ENCODE measurements around the gene ANGPTL2. TPM values are rescaled to one million over a fixed set of nuclear protein-coding genes. Genes with fewer than 3 reads are reported as not detected.

ANGPTL2 gene
- total RNA-seq, 4 donors from 2014 or later: 17.3 to 21.3 (median 19.8) TPM

- no peak for DNase-seq (ENCODE audit: low spot score in 2 of 2)
- no peak for TF ChIP-seq POLR2AphosphoS5 (IDR thresholded peaks at IDR 0.05)
These were observed 35.0 kb downstream of the ANGPTL2 start for GRCh38 chr9:127087411-127087810.

GRCh38 chr9:127086771-127087170, 35.7 kb downstream of the ANGPTL2 start:
- Histone ChIP-seq H3K36me3 (peaks cover 15% of the 10 kb centered on the region), H3K27me3 (no peaks in the 10 kb centered on the region), H3K4me3 (no peak overlapping the region), H3K4me1 (peaks cover 39% of the 10 kb centered on the region), H3K9me3 (no peaks in the 10 kb centered on the region), H3K27ac (no peak overlapping the region)
- 99% methylated on average over 4 of the region's 4 CpGs for WGBS
- DNase-seq (ENCODE audit: low spot score in 2 of 2): no peak
- TF ChIP-seq POLR2A (IDR thresholded peaks at IDR 0.05) (no peak), EP300 (IDR thresholded peaks at IDR 0.05) (no peak), POLR2AphosphoS5 (IDR thresholded peaks at IDR 0.05) (no peak)
- TF ChIP-seq, protein P1, sequence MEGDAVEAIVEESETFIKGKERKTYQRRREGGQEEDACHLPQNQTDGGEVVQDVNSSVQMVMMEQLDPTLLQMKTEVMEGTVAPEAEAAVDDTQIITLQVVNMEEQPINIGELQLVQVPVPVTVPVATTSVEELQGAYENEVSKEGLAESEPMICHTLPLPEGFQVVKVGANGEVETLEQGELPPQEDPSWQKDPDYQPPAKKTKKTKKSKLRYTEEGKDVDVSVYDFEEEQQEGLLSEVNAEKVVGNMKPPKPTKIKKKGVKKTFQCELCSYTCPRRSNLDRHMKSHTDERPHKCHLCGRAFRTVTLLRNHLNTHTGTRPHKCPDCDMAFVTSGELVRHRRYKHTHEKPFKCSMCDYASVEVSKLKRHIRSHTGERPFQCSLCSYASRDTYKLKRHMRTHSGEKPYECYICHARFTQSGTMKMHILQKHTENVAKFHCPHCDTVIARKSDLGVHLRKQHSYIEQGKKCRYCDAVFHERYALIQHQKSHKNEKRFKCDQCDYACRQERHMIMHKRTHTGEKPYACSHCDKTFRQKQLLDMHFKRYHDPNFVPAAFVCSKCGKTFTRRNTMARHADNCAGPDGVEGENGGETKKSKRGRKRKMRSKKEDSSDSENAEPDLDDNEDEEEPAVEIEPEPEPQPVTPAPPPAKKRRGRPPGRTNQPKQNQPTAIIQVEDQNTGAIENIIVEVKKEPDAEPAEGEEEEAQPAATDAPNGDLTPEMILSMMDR (IDR thresholded peaks at IDR 0.05): no peak

More at GRCh38 chr9:127087411-127087810, 35.0 kb downstream of the ANGPTL2 start:
- no peak overlapping the region for H3K27ac ChIP-seq
- no peaks in the 10 kb centered on the region for H3K27me3 ChIP-seq
- no peak overlapping the region for H3K4me3 ChIP-seq
- peaks cover 21% of the 10 kb centered on the region for H3K36me3 ChIP-seq
- H3K9me3 ChIP-seq: no peaks in the 10 kb centered on the region
- peaks cover 37% of the 10 kb centered on the region for H3K4me1 ChIP-seq
- 96% methylated on average over 6 of the region's 6 CpGs for WGBS

- no peak for TF ChIP-seq POLR2A (IDR thresholded peaks at IDR 0.05)
- TF ChIP-seq EP300 (IDR thresholded peaks at IDR 0.05): no peak
- no peak for TF ChIP-seq POLR2AphosphoS5 (IDR thresholded peaks at IDR 0.05)
- TF ChIP-seq, protein P1 (IDR thresholded peaks at IDR 0.05): no peak
- H3K36me3 ChIP-seq: peaks cover 10% of the 10 kb centered on the region
- H3K9me3 ChIP-seq: no peaks in the 10 kb centered on the region
- H3K4me3 ChIP-seq: no peak overlapping the region
- WGBS: 100% methylated on average over 2 of the region's 2 CpGs
- no peaks in the 10 kb centered on the region for H3K27me3 ChIP-seq
- DNase-seq (ENCODE audit: low spot score in 2 of 2): no peak
- H3K4me1 ChIP-seq: peaks cover 34% of the 10 kb centered on the region
- no peak overlapping the region for H3K27ac ChIP-seq
These were observed 37.2 kb downstream of the ANGPTL2 start for GRCh38 chr9:127085186-127085585.

GRCh38 chr9:127084076-127085039, 38.1 kb downstream of the ANGPTL2 start:
- peaks cover 26% of the 10 kb centered on the region for H3K4me1 ChIP-seq
- DNase-seq (ENCODE audit: low spot score in 2 of 2): no peak
- H3K27me3 ChIP-seq: no peaks in the 10 kb centered on the region
- TF ChIP-seq, protein P1 (IDR thresholded peaks at IDR 0.05): no peak
- no peak for TF ChIP-seq POLR2A (IDR thresholded peaks at IDR 0.05)
- TF ChIP-seq EP300 (IDR thresholded peaks at IDR 0.05): no peak
- no peak for TF ChIP-seq POLR2AphosphoS5 (IDR thresholded peaks at IDR 0.05)
- H3K9me3 ChIP-seq: no peaks in the 10 kb centered on the region
- no peak overlapping the region for H3K4me3 ChIP-seq
- H3K27ac ChIP-seq: no peak overlapping the region
- WGBS: 94% methylated on average over 12 of the region's 12 CpGs
- H3K36me3 ChIP-seq: peaks cover 10% of the 10 kb centered on the region

DNA sequence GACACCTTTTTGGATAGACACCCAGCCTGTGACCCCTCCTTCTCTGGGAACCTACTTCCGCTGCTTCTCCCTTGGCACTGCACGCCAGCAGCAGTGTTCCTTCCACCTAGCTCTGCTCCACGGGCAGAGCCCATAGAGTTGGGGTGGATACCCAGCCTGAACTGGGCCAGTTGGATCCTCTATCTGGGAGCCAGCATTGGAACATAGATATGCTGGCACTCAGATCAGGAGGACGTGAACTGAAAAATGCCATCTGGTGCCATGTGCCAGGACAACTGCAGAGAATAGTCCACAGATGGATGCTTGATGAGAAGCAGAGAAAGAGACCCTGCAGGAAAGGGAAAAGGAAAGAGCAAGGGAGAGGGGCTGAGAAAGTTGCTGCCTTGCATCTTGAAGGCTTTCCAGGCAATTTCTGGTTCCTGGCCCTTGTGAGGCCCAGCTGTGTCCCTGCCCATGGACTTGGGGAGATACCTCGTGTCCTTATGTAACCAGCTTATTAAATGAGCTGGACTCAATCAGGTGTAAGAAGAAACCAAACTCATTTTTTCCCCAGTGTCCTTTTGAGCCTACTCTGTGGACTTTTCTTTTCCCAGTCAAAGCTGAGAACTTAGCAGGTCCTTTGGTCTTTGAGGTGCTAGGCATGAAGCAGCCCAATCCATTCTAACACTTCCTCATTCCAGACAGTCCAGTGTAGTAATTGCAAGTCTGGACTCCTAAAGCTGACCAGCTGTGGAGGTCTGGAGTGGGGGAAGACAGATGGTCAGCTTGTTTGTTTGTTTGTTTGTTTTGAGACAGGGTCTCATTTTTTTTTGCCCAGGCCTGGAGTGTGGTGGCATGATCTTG, 39.1 kb downstream of the ANGPTL2 start:
- DNase-seq (ENCODE audit: low spot score in 2 of 2): no peak
- Histone ChIP-seq H3K4me3 (no peak overlapping the region), H3K9me3 (no peaks in the 10 kb centered on the region), H3K4me1 (peaks cover 19% of the 10 kb centered on the region), H3K27me3 (no peaks in the 10 kb centered on the region), H3K27ac (no peak overlapping the region), H3K36me3 (peaks cover 4% of the 10 kb centered on the region)
- 62% methylated on average over 3 of the region's 5 CpGs for WGBS
- TF ChIP-seq POLR2A (IDR thresholded peaks at IDR 0.05) (no peak), POLR2AphosphoS5 (IDR thresholded peaks at IDR 0.05) (no peak), EP300 (IDR thresholded peaks at IDR 0.05) (no peak)
- TF ChIP-seq, protein P1 (IDR thresholded peaks at IDR 0.05): no peak
